HCT116 (cell line): Measurements from ENCODE around the gene MAST4. TPM values are rescaled to one million over a fixed set of nuclear protein-coding genes. Genes with fewer than 3 reads are reported as not detected.

Experiments used
- ATAC-seq: fragments of 200-7000 bp; cut with Tn5 transposase; 2 replicates; pipeline ENCODE4 v1.9.1; 2020; ENCODE audit warnings: mild to moderate bottlenecking, moderate library complexity
- BruUV-seq: library from RNA; stranded (reverse); fragments of 400-500 nt; replicated peaks from 2 replicates; lab custom pipeline; 2021; lab: Mats Ljungman, UMichigan
- CTCF ChIA-PET: fragments of 300-600 bp; sonication (Branson Sonifier 250); formaldehyde crosslinking; loops from one replicate; lab custom pipeline; 2021; ENCODE audit warnings: antibody characterized with exemption; lab: Charles Lee
- POLR2A ChIA-PET: fragments of 300-600, 350-600 bp; sonication (Branson Sonifier 250); formaldehyde crosslinking; loops from one replicate; lab custom pipeline; 2021; ENCODE audit warnings: antibody characterized with exemption; lab: Charles Lee
- RAD21 ChIA-PET, 2 experiments: fragments of 300-600 bp; sonication (Branson Sonifier 250); formaldehyde crosslinking; loops; one replicate each; lab custom pipeline; 2023; ENCODE audit warnings: low total read pairs in 2 of 2; ENCODE audit not compliant: uncharacterized antibody in 2 of 2, unreplicated experiment in 2 of 2, low non-redundant PET in 1 of 2; lab: Charles Lee
- DNase-seq: peaks from one replicate; pipeline ENCODE4 v3.0.0-alpha.2; 2010; ENCODE audit warnings: low read depth, low spot score
- H2AFZ ChIP-seq: fragments of 200-600 bp; shearing (Covaris generic), sonication (generic); 2 replicates; pipeline ENCODE4 v1.6.1; 2017; ENCODE audit warnings: low read depth, mixed run types, mixed read lengths, antibody characterized with exemption, low read length; ENCODE audit not compliant: poor library complexity, severe bottlenecking
- H3K27ac ChIP-seq: 2 replicates; pipeline ENCODE4 v1.5.1; 2012; ENCODE audit warnings: low read depth, low read length
- H3K27me3 ChIP-seq: fragments of 200-600 bp; sonication (generic); 2 replicates; pipeline ENCODE4 v1.6.1; 2016; ENCODE audit warnings: mixed run types, low read length, mixed read lengths; ENCODE audit not compliant: insufficient read depth
- H3K36me3 ChIP-seq, 2 experiments: fragments of 200-500 bp in 1 of 2; fragments of 200-600 bp in 1 of 2; sonication (Bioruptor generic) in 1 of 2; sonication (generic) in 1 of 2; 2 replicates each; pipeline versions ENCODE4 v1.5.1 to v1.6.1; 2014 to 2016; ENCODE audit warnings: low read length in 2 of 2, inconsistent platforms in 1 of 2, mixed read lengths in 1 of 2, mixed run types in 1 of 2; ENCODE audit not compliant: insufficient read depth in 2 of 2, control insufficient read depth in 1 of 2
- H3K4me1 ChIP-seq, 2 experiments: fragments of 200-600 bp in 1 of 2; sonication (generic) in 1 of 2; 2 replicates each; pipeline versions ENCODE4 v1.5.1 to v1.6.1; 2012 to 2017; ENCODE audit warnings: low read length in 2 of 2, inconsistent platforms in 1 of 2, mild to moderate bottlenecking in 1 of 2, mixed read lengths in 1 of 2, mixed run types in 1 of 2, moderate library complexity in 1 of 2; ENCODE audit not compliant: insufficient read depth in 2 of 2, control insufficient read depth in 1 of 2
- H3K4me2 ChIP-seq: fragments of 200-600 bp; sonication (generic); 2 replicates; pipeline ENCODE4 v1.6.1; 2017; ENCODE audit warnings: mixed run types, low read length, mixed read lengths
- H3K4me3 ChIP-seq, 2 experiments: fragments of 200-600 bp in 1 of 2; sonication (generic) in 1 of 2; replicated peaks in 1 of 2; 2 replicates each; pipeline ENCODE4 v1.5.1; 2011 to 2016; ENCODE audit warnings: low read length in 2 of 2, control low read depth in 1 of 2, low read depth in 1 of 2, mild to moderate bottlenecking in 1 of 2, mixed read lengths in 1 of 2, mixed run types in 1 of 2
- H3K79me2 ChIP-seq: fragments of 200-600 bp; sonication (generic); 2 replicates; pipeline ENCODE4 v1.6.1; 2017; ENCODE audit warnings: mild to moderate bottlenecking, mixed run types, low read length, moderate library complexity, mixed read lengths; ENCODE audit not compliant: insufficient read depth
- H3K9ac ChIP-seq: fragments of 200-600 bp; sonication (generic); 2 replicates; pipeline ENCODE4 v1.6.1; 2016; ENCODE audit warnings: low read length, mixed read lengths
- H3K9me2 ChIP-seq: fragments of 200-600 bp; sonication (generic), shearing (Covaris generic); 2 replicates; pipeline ENCODE4 v1.6.1; 2017; ENCODE audit warnings: mixed run types, mild to moderate bottlenecking, moderate library complexity; ENCODE audit not compliant: insufficient read depth
- H3K9me3 ChIP-seq, 2 experiments: fragments of 200-500 bp in 1 of 2; fragments of 200-600 bp in 1 of 2; sonication (Bioruptor generic) in 1 of 2; sonication (generic) in 1 of 2; 2 replicates each; pipeline ENCODE4 v1.6.1; 2014 to 2017; ENCODE audit warnings: low read length in 2 of 2, mixed read lengths in 2 of 2, inconsistent platforms in 1 of 2, low read depth in 1 of 2, mild to moderate bottlenecking in 1 of 2, mixed run types in 1 of 2, moderate library complexity in 1 of 2; ENCODE audit not compliant: control insufficient read depth in 1 of 2, insufficient read depth in 1 of 2
- H4K20me1 ChIP-seq: fragments of 200-600 bp; sonication (generic), shearing (Covaris generic); 2 replicates; pipeline ENCODE4 v1.6.1; 2017; ENCODE audit warnings: mixed run types, mild to moderate bottlenecking, moderate library complexity; ENCODE audit not compliant: insufficient read depth
- ELF1 ChIP-seq: IDR thresholded peaks from 2 replicates; pipeline ENCODE4 v1.6.1; 2012; ENCODE audit warnings: low read depth, borderline replicate concordance
- EZH2phosphoT487 ChIP-seq: fragments of 200-600 bp; IDR thresholded peaks from 2 replicates; pipeline ENCODE4 v1.6.1; 2018; ENCODE audit warnings: antibody characterized with exemption, borderline replicate concordance
- POLR2A ChIP-seq: IDR thresholded peaks from 2 replicates; pipeline ENCODE4 v1.7.0; 2011; ENCODE audit warnings: borderline replicate concordance; ENCODE audit not compliant: insufficient read depth, insufficient read length; ENCODE audit errors: extremely low read depth
- TCF7L2 ChIP-seq: IDR thresholded peaks from 2 replicates; pipeline ENCODE4 v1.7.0; 2011; ENCODE audit warnings: borderline replicate concordance, inconsistent platforms; ENCODE audit not compliant: insufficient read depth, insufficient read length; ENCODE audit errors: extremely low read depth
- YY1 ChIP-seq: IDR thresholded peaks from 2 replicates; pipeline ENCODE4 v1.6.1; 2011; ENCODE audit warnings: low read length, low read depth, moderate library complexity, mild to moderate bottlenecking; ENCODE audit not compliant: insufficient replicate concordance; ENCODE audit errors: extremely low read depth
- ZBTB33 ChIP-seq: IDR thresholded peaks from 2 replicates; pipeline ENCODE4 v1.6.1; 2011; ENCODE audit warnings: mild to moderate bottlenecking, low read length, moderate library complexity; ENCODE audit not compliant: insufficient replicate concordance; ENCODE audit errors: extremely low read depth
- ZFX ChIP-seq: fragments of 450-650 bp; IDR thresholded peaks from 2 replicates; pipeline ENCODE4 v1.6.1; 2017
- intact Hi-C: fragments of 100-400 bp; cut with micrococcal nuclease; formaldehyde crosslinking; loops from 2 replicates; pipeline ENCODE4 v1.10.0; 2022
- total RNA-seq: library from RNA; stranded (reverse); gene quantifications from one replicate; pipeline ENCODE4 v1.2.1, GENCODE V29; 2021; ENCODE audit not compliant: unreplicated experiment
- TF ChIP-seq, protein P1 (sequence below), 3 experiments: fragments of 200-600 bp in 1 of 3; sonication (generic) in 1 of 3; IDR thresholded peaks in 2 of 3; conservative IDR thresholded peaks in 1 of 3; 2 replicates each; pipeline ENCODE4 v1.5.1; 2012 to 2017; ENCODE audit warnings: low read depth in 2 of 3, low read length in 2 of 3, antibody characterized with exemption in 1 of 3, borderline replicate concordance in 1 of 3, control low read depth in 1 of 3, mild to moderate bottlenecking in 1 of 3, mixed read lengths in 1 of 3, mixed run types in 1 of 3, moderate library complexity in 1 of 3; ENCODE audit not compliant: insufficient read depth in 1 of 3

The MAST4 gene
- total RNA-seq, 1 experiment from 2014 or later, result 1.1 TPM

GRCh38 chr5:67047160-67047559, 451.0 kb downstream of the MAST4 start:
- no peaks in the 10 kb centered on the region for H3K79me2 ChIP-seq
- H3K4me3 ChIP-seq, result no peak overlapping the region
- no peaks in the 10 kb centered on the region for H3K9me2 ChIP-seq
- TF ChIP-seq ZBTB33, result no peak
- TF ChIP-seq ELF1, result no peak
- TF ChIP-seq TCF7L2, result no peak
- TF ChIP-seq ZFX, result no peak
- TF ChIP-seq EZH2phosphoT487, result no peak
- TF ChIP-seq POLR2A, result no peak
- TF ChIP-seq, protein P1, sequence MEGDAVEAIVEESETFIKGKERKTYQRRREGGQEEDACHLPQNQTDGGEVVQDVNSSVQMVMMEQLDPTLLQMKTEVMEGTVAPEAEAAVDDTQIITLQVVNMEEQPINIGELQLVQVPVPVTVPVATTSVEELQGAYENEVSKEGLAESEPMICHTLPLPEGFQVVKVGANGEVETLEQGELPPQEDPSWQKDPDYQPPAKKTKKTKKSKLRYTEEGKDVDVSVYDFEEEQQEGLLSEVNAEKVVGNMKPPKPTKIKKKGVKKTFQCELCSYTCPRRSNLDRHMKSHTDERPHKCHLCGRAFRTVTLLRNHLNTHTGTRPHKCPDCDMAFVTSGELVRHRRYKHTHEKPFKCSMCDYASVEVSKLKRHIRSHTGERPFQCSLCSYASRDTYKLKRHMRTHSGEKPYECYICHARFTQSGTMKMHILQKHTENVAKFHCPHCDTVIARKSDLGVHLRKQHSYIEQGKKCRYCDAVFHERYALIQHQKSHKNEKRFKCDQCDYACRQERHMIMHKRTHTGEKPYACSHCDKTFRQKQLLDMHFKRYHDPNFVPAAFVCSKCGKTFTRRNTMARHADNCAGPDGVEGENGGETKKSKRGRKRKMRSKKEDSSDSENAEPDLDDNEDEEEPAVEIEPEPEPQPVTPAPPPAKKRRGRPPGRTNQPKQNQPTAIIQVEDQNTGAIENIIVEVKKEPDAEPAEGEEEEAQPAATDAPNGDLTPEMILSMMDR (IDR thresholded peaks at IDR 0.05 in 2 of 3, conservative IDR thresholded peaks at IDR 0.05 in 1 of 3; ENCODE audit: borderline replicate concordance in 1 of 3, insufficient read depth in 1 of 3, low read depth in 2 of 3, low read length in 2 of 3), result no peak
- TF ChIP-seq YY1, result no peak
- no peaks in the 10 kb centered on the region for H4K20me1 ChIP-seq
- BruUV-seq, result no TSS peak
- ATAC-seq (no peak), DNase-seq (no peak)
- no peak overlapping the region for H3K4me2 ChIP-seq
- H3K36me3 ChIP-seq, result no peaks in the 10 kb centered on the region
- RAD21 ChIA-PET, result no interaction called here
- no peak overlapping the region for H3K9ac ChIP-seq
- no peak overlapping the region for H3K27ac ChIP-seq
- intact Hi-C loops, result no loop called here
- POLR2A ChIA-PET, result no interaction called here
- no peaks in the 10 kb centered on the region for H3K4me1 ChIP-seq
- H2AFZ ChIP-seq, result no peak overlapping the region
- H3K27me3 ChIP-seq, result peaks cover 34% of the 10 kb centered on the region
- no peaks in the 10 kb centered on the region for H3K9me3 ChIP-seq
- CTCF ChIA-PET, result no interaction called here
